HEK293 (cell line): ENCODE results near the gene HOXB8.
A peak's percentile ranks its signal among the peaks of the same experiment; 100 is the strongest.

Experiments used
- CTCF ChIA-PET: fragments of 350-600 bp; formaldehyde crosslinking; extraction: SDS; loops from one replicate; lab custom pipeline; 2021; ENCODE audit warnings: antibody characterized with exemption; lab: Yijun Ruan, JAX
- POLR2A ChIA-PET: fragments of 300-600 bp; formaldehyde crosslinking; extraction: SDS; loops from one replicate; lab custom pipeline; 2020; ENCODE audit warnings: antibody characterized with exemption, inconsistent platforms; lab: Yijun Ruan, JAX
- H3K27ac ChIP-seq: fragments of 200-500 bp; sonication (Bioruptor generic); 2 replicates; pipeline ENCODE4 v1.5.1; 2014; ENCODE audit warnings: low read depth, low read length, control low read depth, inconsistent platforms; ENCODE audit errors: extremely low read depth
- H3K36me3 ChIP-seq, 2 experiments: fragments of 200-500 bp in 1 of 2; sonication (Bioruptor generic) in 1 of 2; 1 replicate in 1 of 2; 2 replicates in 1 of 2; pipeline ENCODE4 v1.5.1; 2014 to 2017; ENCODE audit warnings: inconsistent platforms in 2 of 2, low read length in 2 of 2; ENCODE audit not compliant: control insufficient read depth in 2 of 2, insufficient read depth in 1 of 2
- H3K4me1 ChIP-seq: fragments of 200-500 bp; sonication (Bioruptor generic); 2 replicates; pipeline ENCODE4 v1.5.1; 2014; ENCODE audit warnings: mild to moderate bottlenecking, low read length, inconsistent platforms; ENCODE audit not compliant: control insufficient read depth, insufficient read depth
- H3K4me3 ChIP-seq: 2 replicates; pipeline ENCODE4 v1.5.1; 2011; ENCODE audit warnings: low read depth, mild to moderate bottlenecking, control low read depth, low read length, moderate library complexity
- H3K9me3 ChIP-seq: fragments of 200-500 bp; sonication (Bioruptor generic); 2 replicates; pipeline ENCODE4 v1.5.1; 2014; ENCODE audit warnings: low read depth, low read length, inconsistent platforms; ENCODE audit not compliant: control insufficient read depth, insufficient read depth
- BCL11A ChIP-seq: fragments of 450-650 bp; formaldehyde crosslinking; IDR thresholded peaks from 2 replicates; pipeline ENCODE4 v1.5.1; 2016; ENCODE audit warnings: low read depth, missing biosample characterization, missing genetic modification characterization
- EGR2 ChIP-seq: fragments of 450-650 bp; formaldehyde crosslinking; IDR thresholded peaks from 2 replicates; pipeline ENCODE4 v1.5.1; 2016; ENCODE audit warnings: low read depth, missing biosample characterization, missing genetic modification characterization
- GLIS2 ChIP-seq: fragments of 450-650 bp; formaldehyde crosslinking; IDR thresholded peaks from 2 replicates; pipeline ENCODE4 v1.5.1; 2016; ENCODE audit warnings: missing biosample characterization, missing genetic modification characterization
- KLF7 ChIP-seq: fragments of 450-650 bp; formaldehyde crosslinking; IDR thresholded peaks from 2 replicates; pipeline ENCODE4 v1.5.1; 2016; ENCODE audit warnings: missing biosample characterization, missing genetic modification characterization, borderline replicate concordance
- MYNN ChIP-seq: fragments of 450-650 bp; formaldehyde crosslinking; IDR thresholded peaks from 2 replicates; pipeline ENCODE4 v1.5.1; 2016; ENCODE audit warnings: missing biosample characterization, missing genetic modification characterization, borderline replicate concordance
- SALL2 ChIP-seq: fragments of 450-650 bp; formaldehyde crosslinking; IDR thresholded peaks from 2 replicates; pipeline ENCODE4 v1.5.0; 2017; ENCODE audit warnings: missing biosample characterization, mild to moderate bottlenecking, missing genetic modification characterization, borderline replicate concordance
- ZBTB8A ChIP-seq: fragments of 450-650 bp; formaldehyde crosslinking; IDR thresholded peaks from 2 replicates; pipeline ENCODE4 v1.5.1; 2016; ENCODE audit warnings: missing biosample characterization, missing genetic modification characterization
- ZFHX2 ChIP-seq: fragments of 450-650 bp; formaldehyde crosslinking; conservative IDR thresholded peaks from 2 replicates; pipeline ENCODE4 v1.5.1; 2016; ENCODE audit warnings: missing biosample characterization, missing genetic modification characterization
- ZFP69B ChIP-seq: fragments of 450-650 bp; formaldehyde crosslinking; IDR thresholded peaks from 2 replicates; pipeline ENCODE4 v1.5.1; 2016; ENCODE audit warnings: missing biosample characterization, missing genetic modification characterization
- ZNF221 ChIP-seq: fragments of 450-650 bp; formaldehyde crosslinking; IDR thresholded peaks from 2 replicates; pipeline ENCODE4 v1.5.1; 2017; ENCODE audit warnings: missing biosample characterization, missing genetic modification characterization, borderline replicate concordance
- ZNF600 ChIP-seq: fragments of 450-650 bp; formaldehyde crosslinking; IDR thresholded peaks from 2 replicates; pipeline ENCODE4 v1.5.1; 2016; ENCODE audit warnings: missing biosample characterization, missing genetic modification characterization
- ZNF639 ChIP-seq: fragments of 450-650 bp; formaldehyde crosslinking; IDR thresholded peaks from 2 replicates; pipeline ENCODE4 v1.5.1; 2016; ENCODE audit warnings: missing biosample characterization, missing genetic modification characterization
- ZNF747 ChIP-seq: fragments of 450-650 bp; formaldehyde crosslinking; IDR thresholded peaks from 2 replicates; pipeline ENCODE4 v1.5.1; 2016; ENCODE audit warnings: missing biosample characterization, missing genetic modification characterization
- ZNF776 ChIP-seq: fragments of 450-650 bp; formaldehyde crosslinking; IDR thresholded peaks from 2 replicates; pipeline ENCODE4 v1.5.0; 2017; ENCODE audit warnings: missing biosample characterization, missing genetic modification characterization, borderline replicate concordance
- ZNF777 ChIP-seq: fragments of 450-650 bp; formaldehyde crosslinking; IDR thresholded peaks from 2 replicates; pipeline ENCODE4 v1.5.1; 2017; ENCODE audit warnings: missing biosample characterization, missing genetic modification characterization, borderline replicate concordance
- ZNF791 ChIP-seq: fragments of 450-650 bp; formaldehyde crosslinking; IDR thresholded peaks from 2 replicates; pipeline ENCODE4 v1.5.1; 2016; ENCODE audit warnings: missing biosample characterization, missing genetic modification characterization
- ZSCAN30 ChIP-seq: fragments of 450-650 bp; IDR thresholded peaks from 2 replicates; pipeline ENCODE4 v1.5.1; 2018; ENCODE audit warnings: missing biosample characterization, mild to moderate bottlenecking, missing genetic modification characterization, moderate library complexity
- TF ChIP-seq, protein P1 (sequence below): fragments of 450-650 bp; formaldehyde crosslinking; IDR thresholded peaks from 2 replicates; pipeline ENCODE4 v1.5.1; 2016; ENCODE audit warnings: missing biosample characterization, missing genetic modification characterization
- TF ChIP-seq, protein P2 (sequence below): fragments of 450-650 bp; formaldehyde crosslinking; IDR thresholded peaks from 2 replicates; pipeline ENCODE4 v1.5.1; 2016; ENCODE audit warnings: missing biosample characterization, missing genetic modification characterization, borderline replicate concordance
- TF ChIP-seq, protein P3 (sequence below): fragments of 450-650 bp; formaldehyde crosslinking; IDR thresholded peaks from 2 replicates; pipeline ENCODE4 v1.5.1; 2017; ENCODE audit warnings: missing biosample characterization, missing genetic modification characterization

The HOXB8 gene

GRCh38 chr17:48628649-48629410 lies 13.7 kb upstream of the HOXB8 start (continued):
- TF ChIP-seq, protein P1, sequence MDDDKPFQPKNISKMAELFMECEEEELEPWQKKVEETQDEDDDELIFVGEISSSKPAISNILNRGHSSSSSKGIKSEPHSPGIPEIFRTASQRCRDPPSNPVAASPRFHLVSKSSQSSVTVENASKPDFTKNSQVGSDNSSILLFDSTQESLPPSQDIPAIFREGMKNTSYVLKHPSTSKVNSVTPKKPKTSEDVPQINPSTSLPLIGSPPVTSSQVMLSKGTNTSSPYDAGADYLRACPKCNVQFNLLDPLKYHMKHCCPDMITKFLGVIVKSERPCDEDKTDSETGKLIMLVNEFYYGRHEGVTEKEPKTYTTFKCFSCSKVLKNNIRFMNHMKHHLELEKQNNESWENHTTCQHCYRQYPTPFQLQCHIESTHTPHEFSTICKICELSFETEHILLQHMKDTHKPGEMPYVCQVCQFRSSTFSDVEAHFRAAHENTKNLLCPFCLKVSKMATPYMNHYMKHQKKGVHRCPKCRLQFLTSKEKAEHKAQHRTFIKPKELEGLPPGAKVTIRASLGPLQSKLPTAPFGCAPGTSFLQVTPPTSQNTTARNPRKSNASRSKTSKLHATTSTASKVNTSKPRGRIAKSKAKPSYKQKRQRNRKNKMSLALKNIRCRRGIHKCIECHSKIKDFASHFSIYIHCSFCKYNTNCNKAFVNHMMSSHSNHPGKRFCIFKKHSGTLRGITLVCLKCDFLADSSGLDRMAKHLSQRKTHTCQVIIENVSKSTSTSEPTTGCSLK: no peak
- TF ChIP-seq KLF7 (tag by site-specific recombination): no peak
- no peak for TF ChIP-seq ZNF221
- no peak for TF ChIP-seq ZNF747
- TF ChIP-seq SALL2 (tag by site-specific recombination): no peak
- TF ChIP-seq ZSCAN30 (tag by site-specific recombination): no peak
- TF ChIP-seq, protein P2, sequence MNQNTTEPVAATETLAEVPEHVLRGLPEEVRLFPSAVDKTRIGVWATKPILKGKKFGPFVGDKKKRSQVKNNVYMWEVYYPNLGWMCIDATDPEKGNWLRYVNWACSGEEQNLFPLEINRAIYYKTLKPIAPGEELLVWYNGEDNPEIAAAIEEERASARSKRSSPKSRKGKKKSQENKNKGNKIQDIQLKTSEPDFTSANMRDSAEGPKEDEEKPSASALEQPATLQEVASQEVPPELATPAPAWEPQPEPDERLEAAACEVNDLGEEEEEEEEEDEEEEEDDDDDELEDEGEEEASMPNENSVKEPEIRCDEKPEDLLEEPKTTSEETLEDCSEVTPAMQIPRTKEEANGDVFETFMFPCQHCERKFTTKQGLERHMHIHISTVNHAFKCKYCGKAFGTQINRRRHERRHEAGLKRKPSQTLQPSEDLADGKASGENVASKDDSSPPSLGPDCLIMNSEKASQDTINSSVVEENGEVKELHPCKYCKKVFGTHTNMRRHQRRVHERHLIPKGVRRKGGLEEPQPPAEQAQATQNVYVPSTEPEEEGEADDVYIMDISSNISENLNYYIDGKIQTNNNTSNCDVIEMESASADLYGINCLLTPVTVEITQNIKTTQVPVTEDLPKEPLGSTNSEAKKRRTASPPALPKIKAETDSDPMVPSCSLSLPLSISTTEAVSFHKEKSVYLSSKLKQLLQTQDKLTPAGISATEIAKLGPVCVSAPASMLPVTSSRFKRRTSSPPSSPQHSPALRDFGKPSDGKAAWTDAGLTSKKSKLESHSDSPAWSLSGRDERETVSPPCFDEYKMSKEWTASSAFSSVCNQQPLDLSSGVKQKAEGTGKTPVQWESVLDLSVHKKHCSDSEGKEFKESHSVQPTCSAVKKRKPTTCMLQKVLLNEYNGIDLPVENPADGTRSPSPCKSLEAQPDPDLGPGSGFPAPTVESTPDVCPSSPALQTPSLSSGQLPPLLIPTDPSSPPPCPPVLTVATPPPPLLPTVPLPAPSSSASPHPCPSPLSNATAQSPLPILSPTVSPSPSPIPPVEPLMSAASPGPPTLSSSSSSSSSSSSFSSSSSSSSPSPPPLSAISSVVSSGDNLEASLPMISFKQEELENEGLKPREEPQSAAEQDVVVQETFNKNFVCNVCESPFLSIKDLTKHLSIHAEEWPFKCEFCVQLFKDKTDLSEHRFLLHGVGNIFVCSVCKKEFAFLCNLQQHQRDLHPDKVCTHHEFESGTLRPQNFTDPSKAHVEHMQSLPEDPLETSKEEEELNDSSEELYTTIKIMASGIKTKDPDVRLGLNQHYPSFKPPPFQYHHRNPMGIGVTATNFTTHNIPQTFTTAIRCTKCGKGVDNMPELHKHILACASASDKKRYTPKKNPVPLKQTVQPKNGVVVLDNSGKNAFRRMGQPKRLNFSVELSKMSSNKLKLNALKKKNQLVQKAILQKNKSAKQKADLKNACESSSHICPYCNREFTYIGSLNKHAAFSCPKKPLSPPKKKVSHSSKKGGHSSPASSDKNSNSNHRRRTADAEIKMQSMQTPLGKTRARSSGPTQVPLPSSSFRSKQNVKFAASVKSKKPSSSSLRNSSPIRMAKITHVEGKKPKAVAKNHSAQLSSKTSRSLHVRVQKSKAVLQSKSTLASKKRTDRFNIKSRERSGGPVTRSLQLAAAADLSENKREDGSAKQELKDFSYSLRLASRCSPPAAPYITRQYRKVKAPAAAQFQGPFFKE (tag by site-specific recombination): no peak
- TF ChIP-seq ZNF639 (tag by site-specific recombination): no peak
- TF ChIP-seq ZNF777 (tag by site-specific recombination): no peak
- TF ChIP-seq ZNF776 (tag by site-specific recombination): no peak
- TF ChIP-seq, all 188 proteins: peak for 0

GRCh38 chr17:48627623-48628521 lies 12.8 kb upstream of the HOXB8 start:
- TF ChIP-seq MYNN (tag by site-specific recombination) (no peak), ZFHX2 (peak; percentile 71), ZBTB8A (tag by site-specific recombination) (no peak), ZFP69B (tag by site-specific recombination) (0 out of 2 replicates have a peak, but pooled peaks have one; percentile 27), BCL11A (tag by site-specific recombination) (no peak), EGR2 (tag by site-specific recombination) (peak; percentile 43; the same call in 1 of the 2 replicates), GLIS2 (tag by site-specific recombination) (peak; percentile 39; the same call in 1 of the 2 replicates), ZNF600 (tag by site-specific recombination) (peak; percentile 85), ZNF791 (no peak)
- TF ChIP-seq, protein P3, sequence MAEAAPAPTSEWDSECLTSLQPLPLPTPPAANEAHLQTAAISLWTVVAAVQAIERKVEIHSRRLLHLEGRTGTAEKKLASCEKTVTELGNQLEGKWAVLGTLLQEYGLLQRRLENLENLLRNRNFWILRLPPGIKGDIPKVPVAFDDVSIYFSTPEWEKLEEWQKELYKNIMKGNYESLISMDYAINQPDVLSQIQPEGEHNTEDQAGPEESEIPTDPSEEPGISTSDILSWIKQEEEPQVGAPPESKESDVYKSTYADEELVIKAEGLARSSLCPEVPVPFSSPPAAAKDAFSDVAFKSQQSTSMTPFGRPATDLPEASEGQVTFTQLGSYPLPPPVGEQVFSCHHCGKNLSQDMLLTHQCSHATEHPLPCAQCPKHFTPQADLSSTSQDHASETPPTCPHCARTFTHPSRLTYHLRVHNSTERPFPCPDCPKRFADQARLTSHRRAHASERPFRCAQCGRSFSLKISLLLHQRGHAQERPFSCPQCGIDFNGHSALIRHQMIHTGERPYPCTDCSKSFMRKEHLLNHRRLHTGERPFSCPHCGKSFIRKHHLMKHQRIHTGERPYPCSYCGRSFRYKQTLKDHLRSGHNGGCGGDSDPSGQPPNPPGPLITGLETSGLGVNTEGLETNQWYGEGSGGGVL (tag by site-specific recombination): no peak
- H3K4me1 ChIP-seq: peaks cover 12% of the 10 kb centered on the region
- ChIA-PET CTCF (interaction anchor here (1.0 to 5.0 kb wide), 3 partner anchors 8 to 251 kb away, joined by 4 to 37 read pairs (median 4); no protein-coding TSS in a partner anchor), POLR2A (interaction anchor here (4.5 kb wide), 1 partner anchor 9 kb away, joined by 38 read pairs; no protein-coding TSS in a partner anchor)
- H3K27ac ChIP-seq: no peak overlapping the region
- no peak overlapping the region for H3K4me3 ChIP-seq
- peaks cover 0 to 28% of the 10 kb centered on the region in 2 experiments; a peak in 1 of 3 replicates for H3K36me3 ChIP-seq
- H3K9me3 ChIP-seq: no peaks in the 10 kb centered on the region
